ENCODE data around the gene INVS. TPM values are rescaled to one million over a fixed set of nuclear protein-coding genes. Genes with fewer than 3 reads are reported as not detected.

INVS gene
- total and polyA plus RNA-seq, 2 of the 4 experiments (the other 2 are of a cell fraction) = 9.2 to 33.5 TPM

GRCh38 chr9:100112677-100113336, 13.8 kb downstream of the INVS start:
- in situ Hi-C loops (cut with MboI; ENCODE audit: low sequenced_read_pairs) = no loop called here
- no peak overlapping the region for H2BK120ac ChIP-seq (ENCODE audit: low read depth, low read length)
- intact Hi-C loops (cut with micrococcal nuclease) = no loop called here
- peaks cover 5 to 18% of the 10 kb centered on the region in 2 experiments; a peak in 1 of 4 replicates for H3K79me1 ChIP-seq (ENCODE audit: low read depth in 1 of 2, low read length in 2 of 2)
- no CpG with 5 or more reads among the region's 2 CpGs for WGBS, 2 experiments (ENCODE audit: extremely low coverage in 2 of 2, insufficient read length in 1 of 2)
- ATAC-seq (ENCODE audit: low read depth) (no peak), DNase-seq (no peak)
- H4K5ac ChIP-seq (ENCODE audit: low read depth, low read length) = no peak overlapping the region
- H3K4me2 ChIP-seq (ENCODE audit: low read depth, low read length) = no peak overlapping the region
- H3K23ac ChIP-seq (ENCODE audit: low read depth, low read length) = no peak overlapping the region
- no peak overlapping the region for H2BK5ac ChIP-seq (ENCODE audit: low read depth, low read length, poor library complexity, severe bottlenecking)
- no peak overlapping the region for H4K8ac ChIP-seq (ENCODE audit: low read depth in 2 of 2, low read length in 2 of 2)
- H3K9me3 ChIP-seq (ENCODE audit: control insufficient read depth, insufficient read depth, low read length) = no peaks in the 10 kb centered on the region
- no peak overlapping the region for H3K14ac ChIP-seq (replicated peaks; ENCODE audit: low read depth, low read length)
- no peak overlapping the region for H2BK20ac ChIP-seq (ENCODE audit: low read depth, low read length)
- H3K27me3 ChIP-seq (ENCODE audit: control insufficient read depth, insufficient read depth, low read length) = no peaks in the 10 kb centered on the region
- no peak overlapping the region for H2AK5ac ChIP-seq (ENCODE audit: low read depth, low read length)
- peaks cover 4% of the 10 kb centered on the region; the same call in 1 of the 2 replicates for H4K20me1 ChIP-seq (ENCODE audit: insufficient read depth, low read length)
- no peaks in the 10 kb centered on the region; the same call in none of the 2 replicates for H3K36me3 ChIP-seq (ENCODE audit: control insufficient read depth, insufficient read depth, low read length)
- H2AFZ ChIP-seq (replicated peaks; ENCODE audit: low read length, poor library complexity) = no peak overlapping the region
- no peak overlapping the region for H3K18ac ChIP-seq (ENCODE audit: low read depth, low read length)
- H4K91ac ChIP-seq (ENCODE audit: insufficient read depth, low read depth, low read length) = no peak overlapping the region
- no peak overlapping the region for H2BK15ac ChIP-seq (ENCODE audit: low read depth, low read length)
- H3K27ac ChIP-seq (ENCODE audit: insufficient read depth, low read length) = no peak overlapping the region
- H3K4me3 ChIP-seq (ENCODE audit: insufficient read depth, low read depth, low read length) = no peak overlapping the region
- no peak overlapping the region for H3K56ac ChIP-seq (ENCODE audit: extremely low read depth, insufficient read depth, low read length)
- 0 out of 2 replicates have a peak, but pooled peaks cover 3% of the 10 kb centered on the region for H3K9me1 ChIP-seq (ENCODE audit: insufficient read depth, low read length)
- ChIA-PET CTCF (interaction anchor here (0.6 to 1.4 kb wide), 4 partner anchors 14 to 1199 kb away, joined by 3 read pairs; no protein-coding TSS in a partner anchor), POLR2A (ENCODE audit: unreplicated experiment) (no interaction called here)
- dilution Hi-C loops (cut with HindIII; ENCODE audit: low sequenced_read_pairs, unreplicated experiment) = no loop called here
- no peaks in the 10 kb centered on the region for H3K4me1 ChIP-seq (ENCODE audit: control insufficient read depth, insufficient read depth, low read length)
- BruUV-seq (replicated peaks) = no TSS peak
- H3K9ac ChIP-seq (ENCODE audit: low read depth, low read length) = no peak overlapping the region
- TF ChIP-seq FOS (IDR thresholded peaks at IDR 0.05; ENCODE audit: low read depth, low read length) (no peak), POLR2A (IDR thresholded peaks at IDR 0.05; ENCODE audit: low read depth, low read length) (no peak), RCOR1 (IDR thresholded peaks at IDR 0.05; ENCODE audit: insufficient replicate concordance, low read length) (no peak), SMC3 (IDR thresholded peaks at IDR 0.05; ENCODE audit: low read depth, low read length) (no peak), NFE2L2 (IDR thresholded peaks at IDR 0.05; ENCODE audit: low read depth, low read length) (no peak), RAD21 (IDR thresholded peaks at IDR 0.05; ENCODE audit: low read length) (no peak), ELK1 (IDR thresholded peaks at IDR 0.05; ENCODE audit: borderline replicate concordance, low read depth, low read length) (no peak), RFX5 (IDR thresholded peaks at IDR 0.05; ENCODE audit: low read depth, low read length) (no peak), USF2 (IDR thresholded peaks at IDR 0.05; ENCODE audit: low read depth, low read length) (no peak), CEBPB (IDR thresholded peaks at IDR 0.05; ENCODE audit: low read depth, low read length) (no peak), CTCF (conservative IDR thresholded peaks at IDR 0.05; ENCODE audit: low read depth, low read length) (no peak), BHLHE40 (IDR thresholded peaks at IDR 0.05; ENCODE audit: low read depth, low read length) (no peak), MAZ (IDR thresholded peaks at IDR 0.05; ENCODE audit: borderline replicate concordance, low read depth, low read length) (no peak)
- H3K4ac ChIP-seq (ENCODE audit: low read depth, low read length) = no peak overlapping the region
- no peak overlapping the region for H2AK9ac ChIP-seq (replicated peaks; ENCODE audit: low read depth, low read length, poor library complexity)
